ENCODE data around the gene NUP85.

NUP85 gene

DNA sequence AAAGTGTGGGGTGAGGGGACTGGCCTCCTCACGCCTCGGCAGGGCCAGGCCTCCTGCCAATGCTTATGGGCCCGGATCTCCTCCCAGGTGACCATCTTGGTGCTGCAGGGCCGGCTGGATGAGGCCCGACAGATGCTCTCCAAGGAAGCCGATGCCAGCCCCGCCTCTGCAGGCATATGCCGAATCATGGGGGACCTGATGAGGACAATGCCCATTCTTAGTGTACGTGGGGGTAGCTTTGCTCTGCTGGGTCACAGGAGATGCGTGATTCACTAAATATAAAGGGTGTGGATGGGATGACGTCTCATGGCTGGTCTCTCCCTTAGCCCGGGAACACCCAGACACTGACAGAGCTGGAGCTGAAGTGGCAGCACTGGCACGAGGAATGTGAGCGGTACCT lies 19.5 kb downstream of the NUP85 start:
- H3K4me3 ChIP-seq (ENCODE audit: control insufficient read depth, low read depth, low read length), result no peak overlapping the region
- TF ChIP-seq, protein P1, sequence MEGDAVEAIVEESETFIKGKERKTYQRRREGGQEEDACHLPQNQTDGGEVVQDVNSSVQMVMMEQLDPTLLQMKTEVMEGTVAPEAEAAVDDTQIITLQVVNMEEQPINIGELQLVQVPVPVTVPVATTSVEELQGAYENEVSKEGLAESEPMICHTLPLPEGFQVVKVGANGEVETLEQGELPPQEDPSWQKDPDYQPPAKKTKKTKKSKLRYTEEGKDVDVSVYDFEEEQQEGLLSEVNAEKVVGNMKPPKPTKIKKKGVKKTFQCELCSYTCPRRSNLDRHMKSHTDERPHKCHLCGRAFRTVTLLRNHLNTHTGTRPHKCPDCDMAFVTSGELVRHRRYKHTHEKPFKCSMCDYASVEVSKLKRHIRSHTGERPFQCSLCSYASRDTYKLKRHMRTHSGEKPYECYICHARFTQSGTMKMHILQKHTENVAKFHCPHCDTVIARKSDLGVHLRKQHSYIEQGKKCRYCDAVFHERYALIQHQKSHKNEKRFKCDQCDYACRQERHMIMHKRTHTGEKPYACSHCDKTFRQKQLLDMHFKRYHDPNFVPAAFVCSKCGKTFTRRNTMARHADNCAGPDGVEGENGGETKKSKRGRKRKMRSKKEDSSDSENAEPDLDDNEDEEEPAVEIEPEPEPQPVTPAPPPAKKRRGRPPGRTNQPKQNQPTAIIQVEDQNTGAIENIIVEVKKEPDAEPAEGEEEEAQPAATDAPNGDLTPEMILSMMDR (conservative IDR thresholded peaks at IDR 0.05; ENCODE audit: control insufficient read depth, insufficient read depth, low read depth, low read length), result no peak
- DNase-seq (ENCODE audit: low read depth), result no peak

DNA sequence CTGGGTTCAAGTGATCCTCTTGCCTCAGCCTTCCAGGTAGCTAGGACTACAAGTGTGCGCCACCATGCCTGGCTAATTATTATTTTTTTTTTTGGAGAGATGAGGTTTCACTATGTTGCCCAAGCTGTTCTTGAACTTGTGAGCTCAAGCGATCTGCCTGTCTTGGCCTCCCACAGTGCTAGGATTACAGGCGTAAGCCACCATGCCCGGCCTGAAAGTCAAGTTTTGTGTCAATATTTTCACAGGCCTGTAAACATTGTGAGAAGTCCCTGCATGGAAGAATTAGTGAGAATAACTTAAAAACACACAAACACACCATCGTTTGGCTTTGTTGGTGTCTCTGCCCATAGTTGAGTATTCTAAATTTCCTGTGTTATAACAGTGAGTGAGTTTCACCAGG lies 22.2 kb downstream of the NUP85 start:
- TF ChIP-seq, protein P1 (conservative IDR thresholded peaks at IDR 0.05; ENCODE audit: control insufficient read depth, insufficient read depth, low read depth, low read length), result no peak
- no peak for DNase-seq (ENCODE audit: low read depth)
- no peak overlapping the region for H3K4me3 ChIP-seq (ENCODE audit: control insufficient read depth, low read depth, low read length)

DNA sequence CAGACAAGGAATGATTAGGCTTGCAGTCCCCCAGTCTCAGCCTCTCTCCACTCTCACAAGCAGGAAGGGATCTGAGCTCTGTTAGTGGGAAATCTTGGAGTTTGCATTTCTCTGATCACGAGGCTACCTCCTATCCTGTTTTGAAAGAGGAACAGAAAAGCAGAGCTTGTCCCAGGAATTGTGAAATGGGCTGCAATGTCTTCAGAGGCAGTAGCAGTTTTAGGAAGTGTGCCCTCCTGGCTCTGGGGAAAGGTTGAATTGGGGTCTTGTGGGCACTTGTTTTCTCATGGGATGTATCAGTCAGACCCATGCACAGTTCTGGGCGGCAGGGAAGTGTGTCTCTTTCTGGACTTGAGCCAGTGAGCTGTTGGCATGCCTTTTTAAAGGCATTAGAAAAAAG lies 22.8 kb downstream of the NUP85 start:
- TF ChIP-seq, protein P1 (conservative IDR thresholded peaks at IDR 0.05; ENCODE audit: control insufficient read depth, insufficient read depth, low read depth, low read length), result no peak
- H3K4me3 ChIP-seq (ENCODE audit: control insufficient read depth, low read depth, low read length), result no peak overlapping the region
- DNase-seq (ENCODE audit: low read depth), result no peak

DNA sequence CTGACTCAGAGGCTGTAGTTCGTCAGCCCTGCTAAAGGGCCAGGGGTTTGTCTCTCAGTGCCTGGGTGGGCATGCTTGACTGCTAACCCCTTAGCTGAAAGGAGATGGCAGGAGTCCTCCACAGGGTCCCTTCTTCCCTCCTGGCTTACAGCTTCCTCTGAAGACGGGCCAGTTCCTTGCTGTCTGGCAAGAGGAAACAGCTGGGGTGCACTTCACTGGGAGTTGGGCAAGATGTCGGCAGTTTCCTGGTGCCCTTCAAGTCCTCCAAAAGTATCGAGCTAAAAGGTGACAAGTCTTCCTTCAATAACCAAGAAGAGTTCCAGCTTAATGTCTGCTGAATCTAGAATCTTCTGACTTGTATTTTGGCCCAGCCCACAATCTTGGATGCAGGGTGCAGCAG lies 23.4 kb downstream of the NUP85 start:
- H3K4me3 ChIP-seq (ENCODE audit: control insufficient read depth, low read depth, low read length), result no peak overlapping the region
- no peak for DNase-seq (ENCODE audit: low read depth)
- TF ChIP-seq, protein P1 (conservative IDR thresholded peaks at IDR 0.05; ENCODE audit: control insufficient read depth, insufficient read depth, low read depth, low read length), result no peak

DNA sequence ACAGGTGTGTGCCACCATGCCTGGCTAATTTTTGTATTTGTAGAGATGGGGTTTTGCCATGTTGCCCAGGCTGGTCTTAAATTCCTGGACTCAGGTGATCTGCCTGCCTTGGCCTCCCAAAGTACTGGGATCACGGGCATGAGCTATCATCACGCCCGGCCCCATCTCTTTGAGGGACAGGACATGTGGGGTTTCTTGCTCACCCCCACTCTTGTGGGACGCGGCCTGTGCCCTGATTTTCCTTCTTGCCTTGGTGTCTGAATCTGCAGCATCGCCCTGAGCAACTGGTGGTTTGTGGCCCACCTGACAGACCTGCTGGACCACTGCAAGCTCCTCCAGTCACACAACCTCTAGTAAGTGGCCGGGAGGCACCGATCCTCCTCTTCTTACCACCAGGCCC lies 25.6 kb downstream of the NUP85 start:
- DNase-seq (ENCODE audit: low read depth), result no peak
- TF ChIP-seq, protein P1 (conservative IDR thresholded peaks at IDR 0.05; ENCODE audit: control insufficient read depth, insufficient read depth, low read depth, low read length), result no peak
- H3K4me3 ChIP-seq (ENCODE audit: control insufficient read depth, low read depth, low read length), result no peak overlapping the region

DNA sequence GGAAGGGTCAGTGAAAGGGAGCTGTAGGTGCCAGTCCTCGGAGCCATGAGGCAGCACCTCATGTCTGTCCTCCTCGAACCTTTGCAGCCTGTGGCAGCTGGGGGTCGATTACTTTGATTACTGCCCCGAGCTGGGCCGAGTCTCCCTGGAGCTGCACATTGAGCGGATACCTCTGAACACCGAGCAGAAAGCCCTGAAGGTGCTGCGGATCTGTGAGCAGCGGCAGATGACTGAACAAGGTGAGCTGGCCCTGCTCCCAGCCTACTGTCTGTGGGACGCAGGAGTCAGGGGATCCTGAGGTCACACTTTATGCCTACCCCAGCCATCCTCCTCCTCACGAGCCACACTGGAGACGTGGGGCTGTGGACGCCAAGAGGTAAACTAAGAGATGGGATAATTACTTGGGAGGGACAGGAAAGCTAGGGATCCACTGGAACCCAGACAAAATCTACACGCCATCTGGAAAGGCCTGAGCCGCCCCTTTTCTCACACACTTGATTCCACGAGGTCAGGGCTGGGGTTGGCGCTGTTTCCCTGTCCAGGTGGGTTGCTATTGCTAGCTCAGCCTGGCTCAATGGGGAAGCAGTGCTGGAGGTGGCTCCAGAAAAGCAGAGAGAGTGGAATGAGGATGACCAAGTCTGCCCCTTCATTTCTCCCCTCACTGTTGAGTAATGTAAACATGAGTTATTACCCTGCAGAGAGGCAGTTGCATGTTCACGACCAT lies 26.4 kb downstream of the NUP85 start:
- no peak overlapping the region for H3K4me3 ChIP-seq (ENCODE audit: control insufficient read depth, low read depth, low read length)
- no peak for DNase-seq (ENCODE audit: low read depth)
- TF ChIP-seq, protein P1 (conservative IDR thresholded peaks at IDR 0.05; ENCODE audit: control insufficient read depth, insufficient read depth, low read depth, low read length), result no peak

DNA sequence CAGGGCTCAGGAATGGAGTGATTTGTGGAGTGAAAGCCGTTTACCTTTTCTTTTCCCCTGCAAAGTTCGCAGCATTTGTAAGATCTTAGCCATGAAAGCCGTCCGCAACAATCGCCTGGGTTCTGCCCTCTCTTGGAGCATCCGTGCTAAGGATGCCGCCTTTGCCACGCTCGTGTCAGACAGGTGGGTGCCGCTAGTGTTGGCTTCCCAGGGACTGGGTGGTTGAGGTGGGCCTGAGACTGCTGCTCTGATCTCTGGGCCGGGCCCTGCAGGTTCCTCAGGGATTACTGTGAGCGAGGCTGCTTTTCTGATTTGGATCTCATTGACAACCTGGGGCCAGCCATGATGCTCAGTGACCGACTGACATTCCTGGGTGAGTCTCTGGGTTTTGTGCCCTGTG lies 27.3 kb downstream of the NUP85 start:
- no peak for DNase-seq (ENCODE audit: low read depth)
- H3K4me3 ChIP-seq (ENCODE audit: control insufficient read depth, low read depth, low read length), result no peak overlapping the region
- TF ChIP-seq, protein P1 (conservative IDR thresholded peaks at IDR 0.05; ENCODE audit: control insufficient read depth, insufficient read depth, low read depth, low read length), result no peak

Measured in fibroblast of mammary gland (primary cell).